Measurements from ENCODE around the gene PMM2. TPM values are rescaled to one million over a fixed set of nuclear protein-coding genes. Genes with fewer than 3 reads are reported as not detected.
"Not testable (repeated sequence)": the region's sequence is repeated elsewhere in the genome, so short reads cannot be mapped to it uniquely, and the experiment has no call there.

Gene PMM2
- total RNA-seq, 1 experiment from 2014 or later, result 48.9 TPM

DNA sequence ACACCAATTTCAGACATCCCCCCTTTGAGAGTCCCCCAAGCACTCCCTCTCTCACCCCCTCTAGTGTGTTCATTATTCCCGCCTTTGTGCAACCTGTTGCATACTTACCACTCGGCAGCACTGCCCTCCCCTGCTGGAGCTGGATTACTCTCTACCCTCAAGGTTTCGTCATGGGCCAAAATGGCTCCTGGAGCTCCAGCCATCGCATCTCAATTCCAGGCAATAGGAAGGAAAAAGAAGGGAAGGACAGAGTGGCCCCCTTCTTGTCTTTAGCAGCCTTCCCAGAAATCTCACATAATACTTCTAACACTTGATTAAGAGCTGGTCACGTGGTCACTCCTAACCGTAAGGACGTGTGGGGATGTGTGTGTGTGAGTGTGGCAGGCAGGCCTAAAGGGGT is 20.4 kb upstream of the PMM2 start:
- no peak for DNase-seq (ENCODE audit: extremely low read depth, low read depth)

- no peak for DNase-seq (ENCODE audit: extremely low read depth, low read depth)
These were observed 15.8 kb upstream of the PMM2 start for GRCh38 chr16:8781797-8782196.

- no peak for DNase-seq (ENCODE audit: extremely low read depth, low read depth)
These were observed 15.0 kb upstream of the PMM2 start for GRCh38 chr16:8782673-8783072.

- DNase-seq (ENCODE audit: extremely low read depth, low read depth), result no peak
These were observed 12.2 kb upstream of the PMM2 start for GRCh38 chr16:8785408-8785807.

GRCh38 chr16:8786316-8786715 is 11.3 kb upstream of the PMM2 start:
- DNase-seq (ENCODE audit: extremely low read depth, low read depth), result not testable (repeated sequence)

DNA sequence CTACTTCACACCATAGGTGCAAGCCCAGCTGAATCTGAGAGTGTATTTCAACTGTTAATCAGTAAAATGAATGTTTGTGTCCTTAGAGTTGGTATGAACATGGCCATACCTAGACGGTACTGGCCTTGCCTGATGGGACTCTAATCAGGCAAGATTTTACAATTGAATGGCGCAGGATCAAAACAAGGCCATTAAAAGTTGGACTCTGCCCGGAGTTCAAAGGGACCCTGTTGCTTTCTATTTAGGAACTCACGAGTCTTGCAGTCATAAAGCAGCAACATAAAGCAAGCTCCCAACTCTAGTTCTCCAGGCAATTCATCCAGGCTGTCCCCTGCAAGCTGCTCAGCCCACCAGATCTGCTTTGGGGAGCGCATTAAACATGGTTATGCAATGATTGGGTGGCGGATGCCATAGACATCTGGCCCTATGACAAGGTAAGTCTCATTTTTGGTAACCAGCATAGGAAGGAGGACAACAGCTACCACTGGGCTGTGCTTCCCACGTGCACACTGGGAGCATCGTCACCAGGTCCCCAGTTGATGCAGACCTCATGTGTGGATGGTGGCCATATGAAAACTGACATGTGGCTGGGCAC is 9.0 kb upstream of the PMM2 start:
- no peak for DNase-seq (ENCODE audit: extremely low read depth, low read depth)

DNA sequence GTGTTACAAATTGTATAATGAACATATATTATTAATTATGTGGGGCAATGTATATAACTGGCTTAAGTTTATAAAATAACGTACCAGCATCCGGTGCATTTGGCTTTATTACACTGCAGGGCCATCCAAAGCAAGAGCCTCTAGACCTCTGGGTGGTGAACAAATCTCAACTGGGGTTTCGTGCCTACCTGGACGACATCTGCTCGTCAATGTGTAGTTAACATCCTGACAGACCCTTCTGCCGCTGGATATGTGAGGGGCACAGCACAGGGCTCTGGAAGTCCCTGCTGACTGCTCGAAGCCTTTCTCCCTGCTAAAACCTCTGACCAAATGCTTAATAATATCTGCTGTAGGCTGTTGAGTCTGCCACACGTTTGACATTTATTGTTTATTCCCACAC is 2.5 kb upstream of the PMM2 start:
- DNase-seq (ENCODE audit: extremely low read depth, low read depth), result no peak

GRCh38 chr16:8795818-8796217 is 1.8 kb upstream of the PMM2 start:
- no peak for DNase-seq (ENCODE audit: extremely low read depth, low read depth)

GRCh38 chr16:8796469-8797363 is 923 bp upstream of the PMM2 start:
- no peak for DNase-seq (ENCODE audit: extremely low read depth, low read depth)

GRCh38 chr16:8798174-8798527 is 512 bp downstream of the PMM2 start:
- DNase-seq (ENCODE audit: extremely low read depth, low read depth), result no peak

DNA sequence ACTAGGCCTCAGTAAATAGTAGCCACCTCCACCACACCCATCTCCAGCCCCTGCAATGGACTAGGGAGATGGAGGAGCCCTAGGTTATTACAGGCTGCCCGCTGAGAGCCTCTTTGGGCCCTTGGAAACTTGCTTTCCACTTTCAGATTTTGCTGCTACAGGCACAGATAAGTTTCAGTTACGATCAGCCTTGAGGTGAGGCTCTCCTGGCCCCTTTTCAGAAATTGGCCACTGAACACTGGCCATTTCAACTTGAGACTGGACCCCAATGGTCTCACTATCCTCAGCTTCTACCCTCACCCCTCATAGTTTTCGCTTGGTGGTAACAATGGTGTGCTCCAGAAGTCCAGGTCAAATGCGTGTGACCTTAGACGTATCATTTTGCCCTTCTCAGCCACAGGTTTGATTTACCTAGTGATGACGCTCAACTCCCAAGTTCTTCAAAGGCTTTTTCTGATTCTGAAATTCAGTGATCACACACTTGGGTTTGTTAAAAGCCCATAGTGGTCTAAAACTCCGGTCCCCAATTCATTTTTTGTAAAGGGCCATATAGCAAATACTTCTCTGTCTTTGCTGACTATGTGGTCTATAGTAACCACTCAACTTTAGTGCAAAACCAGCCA is 1.0 kb downstream of the PMM2 start:
- no peak for DNase-seq (ENCODE audit: extremely low read depth, low read depth)

DNA sequence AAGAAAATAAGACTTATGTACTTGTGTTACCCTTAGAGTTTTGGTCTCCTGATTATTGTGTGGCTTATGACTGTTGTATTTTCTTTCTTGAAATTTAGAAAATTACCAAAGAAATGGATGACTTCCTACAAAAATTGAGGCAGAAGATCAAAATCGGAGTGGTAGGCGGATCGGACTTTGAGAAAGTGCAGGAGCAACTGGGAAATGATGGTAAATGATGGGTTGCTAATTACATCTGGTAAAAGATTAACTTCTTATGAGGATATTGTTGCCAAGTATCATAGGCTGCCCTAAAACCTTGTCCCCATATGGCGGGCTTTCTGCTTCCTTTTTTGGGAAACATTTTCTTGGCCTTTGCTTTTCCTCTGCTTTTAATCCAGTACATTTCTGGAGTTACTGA is 4.1 kb downstream of the PMM2 start:
- DNase-seq (ENCODE audit: extremely low read depth, low read depth), result no peak

DNA sequence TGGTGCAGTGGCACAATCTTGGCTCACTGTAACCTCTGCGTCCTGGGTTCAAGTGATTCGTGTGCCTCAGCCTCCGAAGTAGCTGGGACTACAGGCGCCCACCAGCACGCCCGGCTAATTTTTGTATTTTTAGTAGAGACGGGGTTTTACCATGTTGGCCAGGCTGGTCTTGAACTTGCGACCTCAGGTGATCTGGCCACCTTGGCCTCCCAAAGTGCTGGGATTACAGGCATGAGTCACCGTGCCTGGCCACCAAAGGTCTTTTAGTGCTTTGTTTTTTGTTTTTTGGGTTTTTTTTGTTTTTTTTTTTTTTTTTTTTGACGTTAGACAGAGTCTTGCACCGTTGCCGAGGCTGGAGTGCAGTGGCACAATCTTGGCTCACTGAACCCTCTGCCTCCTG is 6.1 kb downstream of the PMM2 start:
- DNase-seq (ENCODE audit: extremely low read depth, low read depth), result not testable (repeated sequence)

DNA sequence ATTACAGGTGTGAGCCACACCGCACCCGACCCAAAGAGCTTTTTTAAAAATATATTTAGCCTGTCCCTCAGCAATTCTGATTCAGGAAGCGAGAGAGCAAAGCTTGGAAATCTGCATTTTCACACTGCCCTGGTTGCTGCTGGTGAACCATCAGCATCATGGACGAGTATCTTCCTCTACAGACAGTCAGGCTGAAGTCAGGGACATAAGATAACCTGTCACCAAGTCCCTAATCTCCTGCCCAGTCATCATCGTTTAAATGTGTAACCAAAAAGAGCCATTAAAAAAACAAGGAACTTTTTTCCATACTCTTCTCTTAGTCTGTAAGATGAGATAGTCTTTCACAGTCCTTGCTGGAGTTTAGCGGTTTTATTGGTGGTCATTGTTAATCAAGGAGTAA is 6.7 kb downstream of the PMM2 start:
- no peak for DNase-seq (ENCODE audit: extremely low read depth, low read depth)

GRCh38 chr16:8806272-8806983 is 8.8 kb downstream of the PMM2 start:
- no peak for DNase-seq (ENCODE audit: extremely low read depth, low read depth)

DNA sequence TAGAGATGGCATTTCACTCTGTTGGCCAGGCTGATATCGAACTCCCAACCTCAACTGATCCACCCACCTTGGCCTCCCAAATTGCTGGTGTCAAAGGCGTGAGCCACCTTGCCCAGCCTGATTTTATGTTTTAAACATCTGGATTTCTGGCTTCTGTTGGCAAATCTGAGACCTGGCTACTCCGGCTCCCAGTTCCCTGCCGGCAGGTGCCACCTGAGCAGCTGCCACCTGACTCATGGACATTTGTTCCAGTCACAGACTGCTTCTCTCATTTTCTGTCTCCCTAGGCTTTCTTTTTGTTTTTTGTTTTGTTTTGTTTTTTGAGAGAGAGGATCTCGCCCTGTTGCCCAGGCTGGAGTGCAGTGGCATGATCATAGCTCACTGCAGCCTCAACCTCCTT is 9.6 kb downstream of the PMM2 start:
- DNase-seq (ENCODE audit: extremely low read depth, low read depth), result no peak

- DNase-seq (ENCODE audit: extremely low read depth, low read depth), result no peak
These were observed 10.4 kb downstream of the PMM2 start for GRCh38 chr16:8808009-8808408.

GRCh38 chr16:8808613-8809353 is 11.1 kb downstream of the PMM2 start:
- DNase-seq (ENCODE audit: extremely low read depth, low read depth), result no peak

DNA sequence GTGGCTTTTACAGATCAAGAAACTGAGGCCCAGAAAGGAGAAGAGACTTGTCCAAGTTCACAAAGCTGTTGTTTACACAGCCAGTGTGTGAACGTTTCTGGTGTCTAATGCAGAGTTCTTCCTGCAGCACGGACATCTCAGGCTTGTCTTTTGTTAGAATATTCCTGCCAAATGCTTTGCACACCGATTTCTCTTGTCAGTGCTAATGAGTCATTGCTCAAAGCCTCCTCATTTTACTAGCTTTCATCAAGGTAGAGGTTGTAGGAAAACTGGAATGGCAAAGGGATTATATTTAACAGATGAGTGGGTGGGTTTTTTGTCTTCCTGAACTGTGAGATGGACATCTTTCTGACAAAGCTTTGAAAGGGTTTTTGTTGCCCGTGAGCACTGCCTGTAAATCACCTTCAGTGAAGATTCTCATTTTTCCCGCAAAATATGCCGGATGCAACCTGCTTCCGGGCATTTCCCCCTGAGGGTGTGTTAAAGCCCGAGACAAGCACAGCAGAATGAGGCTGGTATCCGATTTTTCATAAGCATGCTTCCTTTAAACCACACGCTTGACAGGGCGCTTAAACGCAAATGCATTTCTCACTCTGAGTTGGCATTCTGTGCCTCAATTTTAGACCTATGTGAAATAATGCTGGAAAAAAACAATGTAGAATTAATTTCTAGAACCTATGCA is 14.7 kb downstream of the PMM2 start:
- DNase-seq (ENCODE audit: extremely low read depth, low read depth), result no peak
